HG03565 (cell line): Measurements from ENCODE around the gene FOXL3.

Experiments
- ATAC-seq: cut with Tn5 transposase; IDR thresholded peaks from one replicate; pipeline ENCODE4 v1.9.1; 2021; ENCODE audit warnings: mild to moderate bottlenecking, moderate library complexity; ENCODE audit not compliant: unreplicated experiment

The FOXL3 gene

GRCh38 chr7:265998-266850 is 23.7 kb upstream of the FOXL3 start:
- ATAC-seq, result no peak

DNA sequence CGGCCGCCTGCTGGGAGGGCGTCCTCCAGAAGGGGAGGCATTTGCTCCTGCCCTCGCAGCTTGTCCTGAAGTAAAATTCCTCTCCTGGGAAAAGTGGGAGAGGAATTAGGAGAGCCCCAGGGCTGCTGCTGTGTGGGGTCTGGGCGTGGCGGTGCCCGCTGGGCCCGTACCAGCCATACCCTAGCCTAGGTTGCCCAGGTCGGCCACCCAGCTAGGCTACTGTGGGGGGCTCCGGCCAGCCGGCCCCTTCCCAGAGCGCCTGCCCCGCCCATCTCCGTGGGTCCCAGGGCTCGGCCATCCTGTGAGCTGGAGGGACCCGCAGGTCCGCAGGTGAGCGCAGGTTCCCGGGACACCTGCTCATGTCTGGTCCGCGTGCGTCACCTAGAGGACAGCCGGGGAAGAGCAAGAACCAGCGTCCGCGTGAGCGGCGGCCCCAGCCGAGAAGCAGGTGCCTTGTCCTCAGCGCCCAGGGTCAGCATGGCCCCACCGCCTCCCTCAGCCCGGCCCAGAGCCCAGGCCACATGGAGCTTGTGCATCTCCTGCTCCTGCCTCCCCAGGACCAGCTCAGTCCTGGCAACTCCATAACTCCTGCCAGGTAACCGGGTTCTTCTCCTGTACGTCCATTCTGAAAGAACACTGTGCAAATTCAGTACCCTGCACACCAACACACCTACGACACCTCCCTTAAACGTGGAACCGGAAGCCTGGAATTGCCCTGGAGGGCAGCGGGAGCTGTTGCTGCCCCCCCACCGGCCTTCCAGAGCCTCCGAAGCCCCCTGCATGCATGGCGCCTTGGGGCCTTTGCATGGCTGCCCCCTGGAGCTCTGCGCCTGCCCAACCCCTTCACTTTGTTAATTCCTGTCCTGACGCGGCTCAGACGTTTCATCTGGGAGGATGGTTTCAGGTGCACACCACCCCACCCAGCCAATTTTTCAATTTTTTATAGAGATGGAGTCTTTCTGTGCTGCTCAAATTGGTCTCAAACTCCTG is 22.8 kb upstream of the FOXL3 start:
- no peak for ATAC-seq

DNA sequence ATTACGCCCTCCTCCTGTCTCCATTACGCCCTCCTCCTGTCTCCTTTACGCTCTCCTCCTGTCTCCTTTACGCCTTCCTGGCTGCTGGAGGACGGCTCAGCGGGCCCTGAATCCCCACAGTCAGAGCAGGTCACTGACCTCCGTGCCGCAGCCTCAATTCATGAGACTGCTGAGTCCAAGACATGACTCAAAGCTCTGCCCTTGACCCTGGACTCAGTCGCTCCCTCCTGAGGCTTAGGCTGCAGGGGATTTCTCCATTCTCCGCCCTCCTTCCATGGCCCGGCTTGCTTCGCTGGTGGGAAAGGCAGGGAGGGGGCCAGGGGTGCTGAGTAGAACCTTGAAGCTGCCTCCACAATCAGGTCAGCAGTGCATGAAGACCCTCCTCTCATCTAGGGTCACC is 21.0 kb upstream of the FOXL3 start:
- ATAC-seq, result no peak

GRCh38 chr7:269721-270120 is 20.2 kb upstream of the FOXL3 start:
- ATAC-seq, result no peak

- ATAC-seq, result no peak
Measured at GRCh38 chr7:270351-270983, 19.5 kb upstream of the FOXL3 start.

GRCh38 chr7:271266-272107 is 18.5 kb upstream of the FOXL3 start:
- no peak for ATAC-seq

DNA sequence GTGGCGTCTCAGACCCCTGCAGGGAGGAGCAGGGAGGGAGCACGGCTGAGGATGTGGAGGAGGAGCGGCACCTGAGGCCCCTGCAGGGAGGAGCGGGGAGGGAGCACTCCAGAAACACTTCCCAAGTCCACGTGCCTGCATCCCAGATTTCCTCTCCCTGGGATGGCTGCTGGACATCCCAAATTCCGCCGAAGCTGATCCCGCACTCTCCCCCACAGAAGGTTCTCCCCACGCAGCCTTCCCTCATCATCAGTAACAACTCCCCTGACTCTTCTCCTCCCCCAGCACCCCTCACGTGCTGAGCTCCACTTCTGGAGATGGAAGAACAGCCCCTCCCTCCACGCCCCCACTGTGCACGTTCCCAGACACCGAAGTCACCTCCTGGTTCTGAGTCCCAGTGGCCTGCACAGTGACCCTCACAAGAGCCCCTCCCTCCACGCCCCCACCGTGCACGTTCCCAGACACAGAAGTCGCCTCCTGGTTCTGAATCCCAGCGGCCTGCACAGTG is 17.8 kb upstream of the FOXL3 start:
- no peak for ATAC-seq

DNA sequence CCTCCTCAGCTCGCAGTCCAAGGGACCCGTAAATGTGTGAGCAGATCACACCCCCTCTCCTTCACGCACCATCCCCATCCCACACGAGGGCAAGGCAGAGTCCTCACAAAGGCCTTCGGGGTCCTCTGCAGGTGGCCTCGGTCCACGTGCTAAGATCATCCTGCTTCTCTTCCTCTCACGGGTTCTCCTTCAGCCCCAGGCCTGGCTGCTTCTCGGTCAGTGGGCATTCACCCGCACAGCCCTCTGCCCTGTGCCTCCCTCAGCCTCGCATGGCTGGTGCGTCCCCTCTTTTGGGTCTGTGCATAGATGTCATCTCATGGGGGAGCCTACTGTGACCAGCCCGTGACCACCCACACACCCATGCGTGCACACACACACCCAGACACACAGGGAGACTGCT is 17.3 kb upstream of the FOXL3 start:
- no peak for ATAC-seq

GRCh38 chr7:273327-273726 is 16.6 kb upstream of the FOXL3 start:
- ATAC-seq, result no peak

DNA sequence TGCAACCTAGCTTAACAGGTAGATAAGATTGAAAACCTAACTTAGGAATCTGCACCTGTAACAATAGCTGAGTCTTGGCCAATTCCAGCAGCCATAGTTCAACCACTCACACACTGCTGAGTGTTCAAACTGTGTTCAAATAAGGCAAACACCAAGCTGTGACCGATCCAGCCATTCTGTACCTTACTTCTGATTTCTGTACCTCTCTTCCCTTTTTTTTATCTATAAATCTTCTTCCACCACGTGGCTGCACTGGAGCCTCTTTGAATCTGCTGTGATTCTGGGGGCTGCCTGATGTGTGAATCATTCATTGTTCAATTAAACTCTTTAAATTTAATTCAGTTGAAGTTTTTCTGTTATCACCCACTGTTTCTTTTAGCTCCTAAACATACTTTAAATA is 15.7 kb upstream of the FOXL3 start:
- no peak for ATAC-seq

DNA sequence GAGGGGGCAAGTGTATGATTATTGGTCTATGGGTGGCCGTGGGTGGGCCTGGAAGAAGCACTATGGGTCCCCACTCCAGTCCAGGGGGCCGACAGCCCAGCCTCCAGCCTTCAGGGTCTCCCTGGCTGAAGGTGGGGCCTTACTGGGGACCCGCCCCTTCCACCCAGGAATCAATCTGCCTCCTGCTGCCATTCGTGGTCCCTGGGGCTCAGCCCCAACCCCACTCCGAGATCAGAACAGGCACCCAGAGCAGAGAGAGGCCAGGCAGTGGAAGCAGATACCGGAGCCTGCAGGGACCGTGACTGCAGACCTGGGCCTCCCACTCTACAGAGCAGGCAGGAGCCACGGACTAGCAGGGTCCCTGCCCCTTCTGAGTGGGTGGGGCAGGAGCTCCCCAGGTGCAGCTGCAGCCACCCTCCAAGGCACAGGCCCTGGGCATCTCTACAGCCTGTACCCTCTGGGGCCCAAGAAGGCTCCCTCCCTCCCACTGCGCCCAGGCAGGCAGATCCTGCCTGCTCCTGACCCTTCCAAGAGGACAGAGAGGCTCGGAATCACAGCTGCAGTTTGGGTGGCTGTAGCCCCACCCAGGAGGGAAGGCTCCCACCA is 13.6 kb upstream of the FOXL3 start:
- ATAC-seq, result no peak

DNA sequence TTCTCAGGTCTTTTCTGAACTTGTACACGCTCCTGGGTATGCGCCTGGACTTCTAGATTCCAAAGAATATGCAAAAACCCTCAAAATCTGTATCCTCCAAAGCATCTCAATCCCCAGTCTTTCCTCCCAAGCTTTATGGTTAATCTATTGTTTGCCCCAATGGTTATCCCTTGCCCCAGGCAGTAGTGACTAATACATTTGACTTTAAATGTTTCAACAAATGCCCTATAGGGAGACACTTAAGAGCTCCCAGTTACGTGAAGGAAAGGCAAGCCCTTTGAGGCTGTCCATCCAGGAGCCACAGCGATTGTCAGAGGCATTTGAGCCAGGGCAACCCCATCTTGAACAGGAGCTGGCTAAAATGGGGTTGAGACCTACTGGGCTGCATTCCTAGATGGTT is 12.7 kb upstream of the FOXL3 start:
- ATAC-seq, result no peak

DNA sequence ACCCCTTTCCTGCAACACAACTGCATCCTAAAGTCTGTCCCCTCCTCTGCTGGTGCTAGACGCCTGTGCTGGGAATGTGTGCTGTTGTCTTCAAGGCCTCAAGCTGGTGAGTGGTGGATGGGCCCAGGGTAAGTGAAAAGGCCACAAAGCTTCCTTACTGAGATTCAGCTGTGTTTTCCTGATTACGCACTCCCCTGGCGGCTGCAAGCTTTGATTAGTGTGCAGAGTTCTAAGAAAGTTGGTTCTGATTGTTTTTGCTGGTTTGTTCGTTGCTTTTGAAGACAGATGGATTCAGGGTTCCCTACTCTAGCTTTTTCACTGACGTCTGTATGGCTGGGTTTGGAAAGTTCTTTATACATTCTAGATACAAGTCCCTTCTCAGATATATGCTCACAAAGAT is 11.9 kb upstream of the FOXL3 start:
- no peak for ATAC-seq

- no peak for ATAC-seq
Measured at GRCh38 chr7:279821-280220, 10.1 kb upstream of the FOXL3 start.

- no peak for ATAC-seq
Measured at GRCh38 chr7:280461-280860, 9.5 kb upstream of the FOXL3 start.

- ATAC-seq, result no peak
Measured at GRCh38 chr7:281637-282036, 8.3 kb upstream of the FOXL3 start.

- ATAC-seq, result no peak
Measured at GRCh38 chr7:282621-283020, 7.3 kb upstream of the FOXL3 start.

- no peak for ATAC-seq
Measured at GRCh38 chr7:284762-285722, 4.9 kb upstream of the FOXL3 start.

GRCh38 chr7:285731-286130 is 4.2 kb upstream of the FOXL3 start:
- ATAC-seq, result no peak
